ENCODE results near the gene COQ5.

The COQ5 gene

DNA sequence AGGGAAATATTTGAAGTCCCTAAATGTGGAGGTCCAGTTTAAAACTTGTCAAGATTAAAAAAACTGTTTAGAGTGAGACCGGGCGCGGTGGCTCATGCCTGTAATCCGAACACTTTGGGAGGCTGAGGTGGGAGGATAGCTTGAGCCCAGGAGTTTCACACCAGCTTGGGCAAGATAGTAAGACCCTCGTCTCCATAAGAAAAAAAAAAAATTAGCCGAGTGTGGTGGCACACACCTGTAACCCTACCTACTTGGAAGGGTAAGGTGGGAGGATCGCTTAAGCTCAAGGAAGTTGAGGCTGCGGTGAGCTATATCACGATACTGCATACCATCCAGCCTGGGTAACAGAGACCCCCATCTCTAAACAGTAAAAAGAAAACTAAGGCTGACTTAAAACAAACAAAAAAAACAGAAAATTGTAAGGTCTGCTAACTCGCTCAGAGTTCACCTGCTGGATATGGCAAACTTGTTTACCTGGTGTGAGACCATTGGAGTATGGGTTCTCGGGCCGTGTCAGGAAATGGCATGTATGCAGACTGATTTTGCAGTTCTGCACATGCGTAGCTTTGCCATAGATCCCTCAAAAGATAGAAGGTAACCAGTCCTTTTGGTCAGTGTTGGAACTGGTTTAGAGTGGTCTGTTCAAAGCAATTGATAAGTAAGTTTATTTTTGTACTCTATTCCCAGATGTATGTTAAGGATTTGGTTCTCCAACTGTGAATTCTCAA lies 7.3 kb upstream of the COQ5 start:
- TF ChIP-seq, protein P1, sequence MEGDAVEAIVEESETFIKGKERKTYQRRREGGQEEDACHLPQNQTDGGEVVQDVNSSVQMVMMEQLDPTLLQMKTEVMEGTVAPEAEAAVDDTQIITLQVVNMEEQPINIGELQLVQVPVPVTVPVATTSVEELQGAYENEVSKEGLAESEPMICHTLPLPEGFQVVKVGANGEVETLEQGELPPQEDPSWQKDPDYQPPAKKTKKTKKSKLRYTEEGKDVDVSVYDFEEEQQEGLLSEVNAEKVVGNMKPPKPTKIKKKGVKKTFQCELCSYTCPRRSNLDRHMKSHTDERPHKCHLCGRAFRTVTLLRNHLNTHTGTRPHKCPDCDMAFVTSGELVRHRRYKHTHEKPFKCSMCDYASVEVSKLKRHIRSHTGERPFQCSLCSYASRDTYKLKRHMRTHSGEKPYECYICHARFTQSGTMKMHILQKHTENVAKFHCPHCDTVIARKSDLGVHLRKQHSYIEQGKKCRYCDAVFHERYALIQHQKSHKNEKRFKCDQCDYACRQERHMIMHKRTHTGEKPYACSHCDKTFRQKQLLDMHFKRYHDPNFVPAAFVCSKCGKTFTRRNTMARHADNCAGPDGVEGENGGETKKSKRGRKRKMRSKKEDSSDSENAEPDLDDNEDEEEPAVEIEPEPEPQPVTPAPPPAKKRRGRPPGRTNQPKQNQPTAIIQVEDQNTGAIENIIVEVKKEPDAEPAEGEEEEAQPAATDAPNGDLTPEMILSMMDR (IDR thresholded peaks at IDR 0.05): no peak

DNA sequence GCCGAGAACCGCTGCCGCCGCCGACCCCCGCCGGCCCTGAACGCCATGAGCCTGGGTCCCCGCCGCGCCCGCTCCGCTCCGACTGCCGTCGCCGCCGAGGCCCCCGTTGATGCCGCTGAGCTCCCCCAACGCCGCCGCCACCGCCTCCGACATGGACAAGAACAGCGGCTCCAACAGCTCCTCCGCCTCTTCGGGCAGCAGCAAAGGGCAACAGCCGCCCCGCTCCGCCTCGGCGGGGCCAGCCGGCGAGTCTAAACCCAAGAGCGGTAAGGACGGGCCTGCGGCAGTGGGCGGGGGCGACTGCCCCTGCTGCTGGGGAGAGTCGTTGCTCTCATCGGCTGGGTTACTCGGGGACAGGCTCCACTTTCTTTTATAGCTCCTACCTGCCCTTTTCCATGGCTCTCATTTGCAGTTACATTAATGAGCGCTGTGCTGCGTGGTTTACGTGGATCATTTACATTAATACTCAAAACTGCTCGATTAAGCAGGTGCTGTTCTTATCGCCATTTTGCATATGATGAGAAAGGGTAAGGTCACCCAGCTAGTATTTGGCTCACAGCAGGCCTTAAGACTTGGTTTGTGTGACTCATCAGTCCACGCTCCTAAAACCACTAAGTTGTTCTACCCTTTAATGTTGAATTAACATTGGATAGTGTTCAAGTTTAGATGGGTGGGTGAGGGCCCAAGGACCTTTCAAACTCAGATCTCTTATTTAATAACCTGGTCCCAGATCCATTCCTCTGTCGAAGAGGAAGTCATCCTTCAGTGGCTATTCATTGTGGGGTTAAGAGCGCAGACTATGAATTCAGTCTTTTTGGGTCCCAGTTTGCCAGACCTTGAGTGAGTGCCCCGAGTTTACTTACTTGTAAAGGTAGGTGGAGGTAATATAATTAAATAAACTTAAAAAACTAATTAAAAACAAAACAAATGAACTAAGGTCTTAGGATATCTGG lies 6.0 kb upstream of the COQ5 start:
- TF ChIP-seq, protein P1 (IDR thresholded peaks at IDR 0.05): no peak

DNA sequence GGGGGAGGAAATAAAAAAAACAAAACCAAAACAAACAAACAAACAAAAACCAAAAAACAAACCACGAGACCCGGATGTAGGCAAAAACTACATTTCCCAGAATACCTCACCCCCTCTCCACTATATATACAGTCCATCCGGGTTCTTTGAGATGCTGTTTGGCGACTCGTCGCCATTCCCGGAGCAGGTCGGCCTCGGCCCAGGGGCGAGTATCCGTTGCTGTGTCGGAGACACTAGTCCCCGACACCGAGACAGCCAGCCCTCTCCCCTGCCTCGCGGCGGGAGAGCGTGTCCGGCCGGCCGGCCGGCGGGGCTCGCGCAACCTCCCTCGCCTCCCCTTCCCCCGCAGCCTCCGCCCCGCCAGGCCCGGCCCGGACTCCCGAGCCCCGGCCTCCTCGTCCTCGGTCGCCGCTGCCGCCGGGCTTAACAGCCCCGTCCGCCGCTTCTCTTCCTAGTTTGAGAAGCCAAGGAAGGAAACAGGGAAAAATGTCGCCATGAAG lies 5.3 kb upstream of the COQ5 start, which contains the start of gene RNF10:
TSS of gene RNF10 (plus strand) at position 154 of the 500 bp plus-strand sequence. CDS start 456 bp downstream, outside the sequence.
- TF ChIP-seq, protein P1 (IDR thresholded peaks at IDR 0.05): no peak

DNA sequence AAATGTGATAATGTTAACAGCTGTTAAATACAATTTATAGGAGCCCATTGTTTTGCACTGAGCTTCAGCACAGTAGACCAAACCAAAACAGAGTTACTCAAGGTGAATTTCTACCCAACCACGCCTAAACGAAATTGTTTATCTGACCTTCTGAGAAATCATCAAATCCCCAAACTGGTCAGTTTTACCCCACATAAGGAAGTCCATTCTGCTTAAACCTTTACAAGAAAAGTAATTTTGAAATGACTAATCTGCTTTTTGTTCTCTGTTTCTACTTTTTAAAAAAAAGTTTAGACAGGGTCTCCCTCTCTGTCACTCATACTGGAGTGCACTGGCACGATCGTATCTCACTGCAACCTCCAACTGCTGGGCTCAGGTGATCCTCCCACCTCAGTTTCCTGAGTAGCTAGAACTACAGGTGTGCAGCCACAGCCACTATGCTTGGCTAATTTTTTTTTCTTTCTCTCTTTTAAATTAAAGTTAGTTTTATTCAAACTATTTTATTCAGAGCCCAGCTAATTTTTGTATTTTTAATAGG lies 3.8 kb upstream of the COQ5 start:
- TF ChIP-seq, protein P1 (IDR thresholded peaks at IDR 0.05): no peak

DNA sequence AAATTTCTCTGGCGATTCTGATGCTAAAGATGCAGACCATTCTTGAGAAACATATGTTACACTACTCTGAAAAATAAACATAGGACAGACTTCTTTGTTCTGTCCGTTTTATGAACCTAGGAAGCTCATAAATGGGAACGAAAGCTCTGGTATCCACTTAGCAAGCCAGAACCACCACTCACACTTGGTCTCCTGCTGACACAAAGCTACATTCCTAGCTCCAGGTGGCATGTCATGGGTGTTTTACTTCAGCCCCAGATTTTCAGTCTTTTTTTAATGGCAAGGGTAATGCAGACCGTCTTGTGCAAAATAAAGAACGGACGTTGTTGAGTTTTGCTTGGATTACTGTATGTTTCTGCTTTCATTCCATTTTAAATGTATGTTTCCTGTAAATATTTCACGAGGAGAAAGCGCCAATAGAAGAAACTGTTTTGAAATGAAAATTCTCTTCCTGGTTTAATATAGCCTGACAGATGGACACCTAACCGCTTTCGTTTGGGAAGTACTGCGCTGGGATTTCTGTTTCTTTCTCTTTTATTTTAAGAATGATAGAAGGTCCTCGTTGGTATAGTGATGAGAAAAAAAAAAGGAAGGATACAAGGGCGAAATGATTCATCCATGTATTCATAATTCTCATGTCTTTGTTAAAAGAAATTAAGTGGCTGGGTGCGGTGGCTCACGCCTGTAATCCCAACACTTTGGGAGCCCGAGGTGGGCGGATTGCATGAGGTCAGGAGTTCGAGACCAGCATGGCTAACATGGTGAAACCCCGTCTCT lies 871 bp upstream of the COQ5 start:
- TF ChIP-seq, protein P1 (IDR thresholded peaks at IDR 0.05): no peak

DNA sequence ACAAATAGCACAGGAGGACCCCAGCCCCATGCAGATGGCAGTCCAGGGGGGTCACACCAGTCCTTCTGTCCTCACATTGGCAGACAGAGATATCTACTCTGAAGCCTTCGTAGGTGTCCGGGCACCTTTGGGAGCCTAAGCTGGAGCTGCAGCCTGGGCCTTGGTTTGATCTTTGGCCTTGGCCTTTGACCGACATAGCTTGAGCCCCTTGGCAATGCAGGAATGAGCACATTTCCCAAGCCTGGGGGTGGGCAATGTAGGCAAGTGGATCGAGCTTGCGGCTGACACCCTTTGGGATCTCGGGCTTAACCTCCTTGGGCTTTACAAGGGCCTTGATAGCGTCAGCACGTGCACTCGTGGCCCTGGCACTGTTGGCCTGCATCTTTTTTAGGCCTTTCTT lies 6.4 kb downstream of the COQ5 start:
- TF ChIP-seq, protein P1 (IDR thresholded peaks at IDR 0.05): no peak

DNA sequence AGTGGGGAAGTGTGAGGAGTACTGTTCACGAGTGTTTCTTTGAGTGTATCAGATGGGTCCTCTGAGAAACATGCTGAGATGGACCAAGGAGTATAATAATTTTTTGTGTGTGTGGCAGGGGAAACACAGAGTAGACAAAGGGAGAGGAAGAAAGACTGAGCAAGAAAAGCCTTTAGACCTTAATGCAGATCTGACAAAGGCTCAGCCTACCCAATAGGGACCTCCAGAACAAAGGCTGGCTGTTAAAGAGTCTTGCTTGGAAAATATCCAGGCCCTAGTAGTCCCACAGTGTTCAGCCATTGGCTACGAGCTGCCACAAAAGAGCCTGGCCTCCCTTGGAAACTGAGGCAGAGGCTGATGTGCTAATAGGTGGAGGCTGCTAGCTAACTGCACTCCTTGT lies 13.5 kb downstream of the COQ5 start:
- TF ChIP-seq, protein P1 (IDR thresholded peaks at IDR 0.05): no peak
